Amygdala (tissue), 56 donors: Measurements from ENCODE around the gene AVPR2.

Experiments used
- DNase-seq, 56 donors: peaks; one replicate each; lab custom pipeline; 2025; lab: John Stamatoyannopoulos, UW

Gene AVPR2

DNA sequence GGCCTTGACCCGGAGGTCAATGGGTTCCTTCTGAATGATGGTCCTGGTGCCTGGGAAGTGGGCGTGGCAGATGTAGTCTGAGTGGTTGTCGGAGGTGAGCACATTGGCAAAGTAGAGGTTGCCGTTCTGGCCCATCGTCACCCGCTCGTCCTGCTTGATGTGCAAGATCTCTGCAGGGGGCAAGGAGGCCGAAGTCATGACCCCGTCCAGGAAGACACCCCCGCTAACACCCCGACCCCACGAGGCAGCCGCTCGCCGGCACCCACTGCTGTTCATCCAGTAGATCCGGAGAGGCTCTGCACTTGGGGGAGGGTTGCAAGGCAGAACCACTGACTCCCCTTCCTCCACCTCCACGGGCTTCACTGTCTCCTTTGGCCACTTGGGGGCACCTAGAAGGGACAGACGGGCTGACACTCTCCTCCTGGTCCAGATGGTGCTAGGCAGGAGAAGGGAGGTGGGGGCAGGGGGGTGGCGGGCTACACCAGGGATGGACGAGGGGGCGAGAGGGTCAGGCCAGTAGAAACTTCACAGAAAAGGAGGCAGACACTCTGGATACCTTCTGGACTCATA, 33.6 kb upstream of the AVPR2 start:
- no peak for DNase-seq

DNA sequence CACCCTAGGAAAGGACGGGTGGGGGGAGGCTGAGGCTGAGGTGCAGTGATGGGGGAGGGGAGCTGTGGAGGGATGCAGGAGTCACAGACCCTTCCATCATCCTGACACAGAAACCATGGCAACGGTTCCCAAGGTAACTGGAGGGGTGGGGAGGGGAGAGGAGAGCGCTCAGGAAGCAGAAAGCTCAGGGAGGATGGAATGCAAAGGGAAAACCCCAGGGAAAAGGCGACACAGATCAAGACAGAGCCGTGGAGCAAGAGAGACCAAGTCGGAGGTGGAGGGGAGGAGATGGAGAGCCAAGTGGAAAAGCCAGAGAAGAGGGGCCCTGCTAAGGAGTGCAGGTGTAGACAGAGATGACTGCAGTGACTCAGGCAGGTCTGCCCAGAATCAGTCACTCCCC, 33.0 kb upstream of the AVPR2 start:
- DNase-seq: no peak

DNA sequence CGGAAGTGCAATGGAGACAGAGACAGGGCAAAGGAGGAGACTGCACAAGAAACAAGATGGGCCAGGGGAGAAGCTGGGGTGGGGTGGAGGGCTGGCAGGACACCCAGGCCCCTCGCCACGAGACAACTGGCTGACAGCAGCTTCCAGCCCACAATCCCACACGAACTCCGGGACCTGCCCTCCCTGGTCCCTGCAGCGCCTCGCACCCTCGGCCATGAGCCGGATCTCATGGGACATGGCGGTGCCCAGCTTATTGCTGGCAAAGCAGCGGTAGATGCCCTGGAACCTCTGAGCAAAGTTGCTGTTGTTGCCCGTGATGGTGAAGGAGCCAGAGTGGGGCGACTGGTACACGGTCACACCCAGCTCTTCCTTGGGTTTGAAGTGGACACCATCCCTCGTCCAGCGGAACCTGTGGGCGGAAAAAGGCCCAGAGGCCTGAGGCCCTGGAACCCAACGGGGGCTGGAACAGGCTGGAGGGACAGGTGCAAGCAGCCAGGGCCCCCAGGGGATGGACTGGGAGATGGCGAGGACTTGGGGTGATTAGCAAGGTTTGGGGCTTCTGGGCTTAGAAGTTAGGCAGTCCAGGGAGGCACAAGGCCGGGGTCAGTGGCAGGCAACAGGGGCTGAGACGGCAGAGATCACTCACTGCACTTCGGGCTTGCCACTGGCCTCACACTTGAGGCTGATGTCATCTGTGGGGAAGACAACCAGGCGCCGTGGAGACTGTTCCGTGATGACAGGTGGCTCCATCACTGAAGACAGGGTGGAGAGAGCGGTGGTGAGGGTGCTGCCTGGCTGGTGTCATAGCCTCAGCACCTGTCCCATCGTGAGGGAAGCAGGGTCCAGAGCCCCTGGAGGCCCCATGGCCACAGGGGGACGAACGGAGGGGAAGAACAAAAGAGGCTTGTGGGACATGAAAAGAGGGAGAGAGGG, 32.3 kb upstream of the AVPR2 start:
- no peak for DNase-seq

- DNase-seq: peak in 1 of 56 donors; percentile 3
These were observed 31.0 kb upstream of the AVPR2 start for GRCh38 chrX:153873282-153874084.

GRCh38 chrX:153874085-153874365, 30.4 kb upstream of the AVPR2 start:
- no peak for DNase-seq

DNA sequence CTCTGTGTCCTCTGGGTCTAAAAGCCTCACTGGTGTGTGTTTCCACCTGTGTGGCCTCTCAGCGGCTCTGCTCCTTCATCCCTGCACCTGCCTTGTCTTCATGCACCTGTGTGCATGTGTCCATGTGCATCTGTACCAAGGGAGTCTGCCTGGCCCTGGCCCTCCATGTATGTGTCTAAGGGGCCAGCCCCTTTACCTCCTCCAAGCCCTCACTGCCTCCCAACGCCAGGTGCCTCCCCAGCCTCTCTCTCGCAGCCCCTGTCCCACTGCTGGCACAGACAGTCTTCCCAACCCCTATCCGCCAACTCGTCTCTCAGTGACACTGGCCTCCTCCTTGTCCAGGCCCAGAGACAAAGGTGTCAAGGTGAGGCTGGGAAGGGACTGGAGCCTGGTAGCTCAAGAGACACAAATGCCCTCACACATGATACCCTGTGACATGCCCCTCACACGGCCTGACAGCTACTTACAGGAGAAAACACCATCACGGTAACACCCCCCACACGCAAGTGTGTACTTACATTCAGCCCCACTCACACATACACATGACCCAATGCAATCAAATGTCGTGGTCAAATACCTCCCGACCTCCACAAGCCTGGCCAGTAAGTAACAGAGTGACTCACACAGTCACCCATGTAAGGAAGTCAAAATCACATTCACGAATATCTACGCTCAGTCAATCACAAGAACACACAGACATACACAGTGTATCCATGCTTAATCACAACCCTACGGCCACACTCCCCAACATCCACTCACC, 29.9 kb upstream of the AVPR2 start:
- DNase-seq: no peak

DNA sequence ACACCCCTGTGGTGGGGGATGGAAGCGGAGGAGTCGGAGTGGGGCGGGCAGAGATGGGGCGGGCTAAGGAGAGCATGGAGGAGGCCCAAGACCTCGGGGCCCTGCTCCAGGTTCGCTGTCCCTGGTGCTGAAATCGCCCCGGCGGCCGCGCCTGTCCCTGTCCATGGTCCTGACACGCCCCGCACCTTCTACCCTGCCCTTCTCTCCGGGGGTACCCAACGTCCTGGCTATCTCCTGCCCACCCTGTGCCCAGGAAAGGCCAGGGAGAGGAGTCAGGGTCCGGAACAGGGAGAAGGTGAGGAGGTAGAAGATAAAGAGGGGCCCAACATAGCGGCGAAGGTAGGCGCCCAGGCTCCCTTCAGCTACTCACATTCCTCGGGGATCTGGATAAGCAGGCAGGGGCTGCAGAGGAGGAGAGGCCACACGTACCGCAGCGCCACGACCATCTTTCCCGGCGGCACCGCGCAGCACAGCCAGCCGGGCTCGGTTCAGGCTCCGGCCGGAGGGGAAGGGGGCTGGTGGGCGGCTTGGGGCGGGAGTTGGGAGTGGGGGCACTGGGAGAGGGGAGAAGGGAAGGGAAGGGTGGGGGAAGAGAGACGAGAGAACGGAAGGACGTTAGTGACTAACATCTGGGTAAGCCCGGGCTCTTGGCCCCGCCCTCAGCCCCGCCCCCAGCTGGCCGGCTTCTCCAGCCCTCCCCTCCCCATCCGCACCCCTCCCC, 28.9 kb upstream of the AVPR2 start:
- DNase-seq: peak in 33 of 56 donors; percentile 1 to 68 (median 20)

GRCh38 chrX:153876112-153876491, 28.4 kb upstream of the AVPR2 start:
- no peak for DNase-seq

DNA sequence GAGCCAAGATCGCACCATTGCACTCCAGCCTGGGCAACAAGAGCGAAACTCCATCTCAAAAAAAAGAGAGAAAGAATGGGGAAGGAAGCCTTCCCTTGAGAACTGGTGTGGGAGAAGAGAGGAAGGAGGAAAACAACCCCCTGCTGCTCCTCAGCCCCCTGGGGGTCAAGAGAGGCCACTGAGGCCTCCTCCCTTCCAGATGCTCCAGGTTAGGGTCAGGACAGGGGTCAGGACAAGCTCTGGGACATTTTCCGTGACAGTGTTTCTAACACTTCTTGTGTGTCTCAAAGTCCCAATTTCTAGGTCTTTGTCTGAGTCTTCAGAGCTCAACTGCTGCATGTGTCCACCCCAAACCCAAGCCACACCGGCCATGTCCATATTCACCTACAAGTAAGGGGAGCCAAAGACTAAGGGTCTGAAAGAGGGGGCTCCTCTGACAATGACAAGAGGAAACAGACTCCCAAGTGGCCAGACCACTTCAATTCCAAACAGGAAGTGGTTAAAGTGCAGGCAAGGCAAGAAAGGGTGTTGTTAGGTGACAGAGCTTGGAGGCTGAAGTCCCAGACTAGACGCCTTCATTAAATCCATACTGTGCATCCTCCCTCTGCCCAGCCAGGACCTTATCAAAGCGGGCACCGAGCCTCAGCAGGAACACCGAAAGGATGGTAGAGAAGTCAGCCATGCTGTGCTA, 26.8 kb upstream of the AVPR2 start:
- DNase-seq: no peak

DNA sequence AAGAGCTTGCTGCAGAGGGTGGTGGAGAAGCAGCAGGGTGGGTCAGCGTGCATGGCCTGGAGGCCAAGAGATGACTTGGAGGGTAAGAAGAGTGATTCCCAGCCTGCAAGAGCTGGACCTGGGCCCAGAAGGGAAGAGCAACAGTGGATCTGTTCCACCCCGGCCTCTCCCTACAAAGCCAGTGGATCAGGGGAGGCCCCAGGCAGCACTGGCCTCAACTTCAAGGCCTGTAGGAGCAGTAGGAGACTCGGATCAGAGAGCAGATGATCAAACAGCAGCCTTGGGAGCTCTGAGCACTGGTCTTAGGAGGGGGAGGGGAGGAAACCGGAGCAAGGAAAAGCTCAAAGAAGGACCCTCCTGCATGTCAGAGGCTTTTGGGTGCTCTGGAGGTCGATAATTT, 26.1 kb upstream of the AVPR2 start:
- DNase-seq: no peak

- DNase-seq: no peak
These were observed 25.4 kb upstream of the AVPR2 start for GRCh38 chrX:153878969-153879653.

- no peak for DNase-seq
These were observed 24.6 kb upstream of the AVPR2 start for GRCh38 chrX:153879741-153880439.

DNA sequence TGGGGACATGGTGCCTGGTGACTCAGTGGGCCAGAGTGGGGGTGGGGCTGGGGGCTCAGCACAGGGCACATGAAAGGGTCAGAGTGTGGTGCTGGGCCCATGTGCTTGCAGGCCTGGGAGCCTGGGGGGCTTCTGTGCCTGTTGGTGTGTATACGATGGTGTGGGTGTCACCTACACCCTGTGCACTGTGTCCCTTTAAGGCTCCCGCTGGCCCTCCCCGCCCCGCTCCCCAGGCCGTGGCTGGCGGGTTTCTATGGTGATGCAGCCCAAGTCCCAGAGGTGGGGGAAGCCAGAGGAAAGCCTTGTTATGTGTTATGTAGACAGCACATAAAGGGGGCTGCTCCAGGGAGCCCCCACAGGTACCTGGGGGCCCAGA, 24.0 kb upstream of the AVPR2 start:
- DNase-seq: no peak

DNA sequence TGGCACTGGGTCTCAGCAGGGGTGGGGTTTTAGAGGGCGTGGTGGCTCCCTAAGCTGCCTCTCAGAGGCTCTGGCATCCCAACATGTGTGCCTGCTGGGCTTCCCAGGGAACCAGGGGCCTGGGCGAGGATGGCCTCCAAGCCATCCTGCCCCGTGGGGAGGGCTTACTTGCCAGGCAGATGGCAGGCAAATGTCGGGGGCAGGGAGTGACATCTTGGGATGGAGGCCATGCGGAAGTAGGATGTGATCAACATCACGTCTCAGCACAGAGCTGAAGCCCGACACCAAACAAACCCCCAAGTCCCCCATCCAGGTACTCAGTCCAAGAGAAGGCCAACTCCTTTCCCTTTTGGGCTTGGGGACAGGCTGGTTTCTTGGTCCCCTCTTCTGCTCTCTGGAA, 23.2 kb upstream of the AVPR2 start:
- DNase-seq: no peak

DNA sequence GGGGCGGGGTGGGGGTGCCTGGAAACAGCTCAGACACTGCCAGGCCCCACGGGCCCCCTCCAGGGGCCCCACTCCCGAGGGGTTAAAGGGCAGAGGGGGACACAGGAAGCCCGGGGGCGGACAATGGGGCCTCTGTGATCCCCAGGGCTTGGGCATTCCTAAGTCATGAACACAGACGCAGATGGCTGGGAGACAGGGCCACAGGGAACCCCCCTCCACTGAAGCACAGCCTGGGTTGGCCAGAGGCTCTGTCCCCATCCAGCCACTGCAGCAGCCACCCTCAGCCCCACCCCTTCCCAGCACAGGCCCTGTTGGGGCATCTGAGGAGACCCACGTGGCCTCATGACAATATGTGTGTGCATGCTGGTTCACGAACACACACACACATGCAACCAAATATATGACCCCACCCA, 22.4 kb upstream of the AVPR2 start:
- peak in 13 of 56 donors; percentile 5 to 58 (median 29) for DNase-seq

- no peak for DNase-seq
These were observed 21.9 kb upstream of the AVPR2 start for GRCh38 chrX:153882557-153882956.

- DNase-seq: no peak
These were observed 21.2 kb upstream of the AVPR2 start for GRCh38 chrX:153883163-153883843.

DNA sequence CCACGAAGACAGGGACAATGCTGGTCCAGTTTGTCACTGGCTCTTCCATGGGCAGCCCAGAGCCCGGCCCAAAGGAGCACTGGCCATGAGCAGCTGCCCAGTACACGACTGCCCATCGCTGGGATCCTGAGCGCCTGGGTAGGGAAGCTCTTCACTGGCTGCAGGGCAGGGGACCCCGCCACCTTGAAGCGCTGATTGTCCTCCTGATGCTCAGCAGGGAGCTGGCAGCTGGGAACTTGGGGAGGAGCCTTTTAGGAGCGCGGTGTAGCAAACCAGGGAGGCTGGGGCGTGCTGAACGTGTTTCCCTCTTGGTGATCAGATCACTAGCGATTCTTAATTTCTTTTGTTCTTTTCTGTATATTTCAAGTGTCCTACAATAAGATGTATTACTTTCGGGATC, 20.3 kb upstream of the AVPR2 start:
- no peak for DNase-seq
